ELF-1 (cell line): ENCODE results near the gene WNT16.

Experiments used
- DNase-seq: peaks from one replicate; pipeline ENCODE4 v3.0.0-alpha.2; 2016; ENCODE audit warnings: low read depth, low spot score

The WNT16 gene

GRCh38 chr7:121343302-121343701 lies 14.5 kb downstream of the WNT16 start:
- DNase-seq: no peak

- no peak for DNase-seq
Observed at GRCh38 chr7:121344093-121344492, 15.3 kb downstream of the WNT16 start.

- DNase-seq: no peak
Observed at GRCh38 chr7:121344497-121344896, 15.7 kb downstream of the WNT16 start.

- DNase-seq: no peak
Observed at GRCh38 chr7:121351682-121352081, 22.9 kb downstream of the WNT16 start.

- DNase-seq: no peak
Observed at GRCh38 chr7:121352323-121352722, 23.5 kb downstream of the WNT16 start.

GRCh38 chr7:121355574-121355973 lies 26.8 kb downstream of the WNT16 start:
- no peak for DNase-seq

- no peak for DNase-seq
Observed at GRCh38 chr7:121360564-121360963, 31.8 kb downstream of the WNT16 start.

GRCh38 chr7:121366852-121367431 lies 38.1 kb downstream of the WNT16 start:
- DNase-seq: no peak

GRCh38 chr7:121369462-121369861 lies 40.7 kb downstream of the WNT16 start:
- DNase-seq: no peak

- DNase-seq: no peak
Observed at GRCh38 chr7:121371367-121371766, 42.6 kb downstream of the WNT16 start.

- DNase-seq: no peak
Observed at GRCh38 chr7:121371883-121372282, 43.1 kb downstream of the WNT16 start.

- DNase-seq: no peak
Observed at GRCh38 chr7:121372376-121373010, 43.7 kb downstream of the WNT16 start.

- DNase-seq: no peak
Observed at GRCh38 chr7:121373177-121373576, 44.4 kb downstream of the WNT16 start.

- DNase-seq: no peak
Observed at GRCh38 chr7:121376979-121377378, 48.2 kb downstream of the WNT16 start.

- no peak for DNase-seq
Observed at GRCh38 chr7:121379930-121380329, 51.1 kb downstream of the WNT16 start.

GRCh38 chr7:121382473-121382872 lies 53.7 kb downstream of the WNT16 start:
- DNase-seq: no peak

GRCh38 chr7:121383235-121383910 lies 54.6 kb downstream of the WNT16 start:
- DNase-seq: no peak

GRCh38 chr7:121384265-121384664 lies 55.5 kb downstream of the WNT16 start:
- DNase-seq: no peak

GRCh38 chr7:121385056-121385799 lies 56.4 kb downstream of the WNT16 start:
- DNase-seq: no peak

GRCh38 chr7:121385800-121386179 lies 57.0 kb downstream of the WNT16 start:
- DNase-seq: no peak

GRCh38 chr7:121388950-121389349 lies 60.1 kb downstream of the WNT16 start:
- DNase-seq: no peak

GRCh38 chr7:121390109-121390508 lies 61.3 kb downstream of the WNT16 start:
- no peak for DNase-seq
